Mucosa of rectum (tissue), 2 donors: ENCODE data around the gene ANKRD33B.
A peak's percentile ranks its signal among the peaks of the same experiment; 100 is the strongest.

Source experiments
- H3K27ac ChIP-seq, 2 donors: one replicate each; pipeline ENCODE4 v1.7.0; 2013; ENCODE audit warnings: inconsistent platforms in 2 of 2, low read depth in 2 of 2, low read length in 2 of 2
- H3K27me3 ChIP-seq, 2 donors: one replicate each; pipeline ENCODE4 v1.7.0; 2013; ENCODE audit warnings: low read length in 2 of 2; ENCODE audit not compliant: control insufficient read depth in 2 of 2, insufficient read depth in 2 of 2
- H3K36me3 ChIP-seq, 2 donors: one replicate each; pipeline ENCODE4 v1.7.0; 2013; ENCODE audit warnings: low read length in 2 of 2; ENCODE audit not compliant: control insufficient read depth in 2 of 2, insufficient read depth in 2 of 2
- H3K4me1 ChIP-seq, 2 donors: one replicate each; pipeline ENCODE4 v1.7.0; 2013; ENCODE audit warnings: low read length in 2 of 2, mild to moderate bottlenecking in 1 of 2; ENCODE audit not compliant: control insufficient read depth in 2 of 2, insufficient read depth in 2 of 2
- H3K4me3 ChIP-seq, 2 donors: one replicate each; pipeline ENCODE4 v1.7.0; 2013; ENCODE audit warnings: low read length in 2 of 2
- H3K9ac ChIP-seq, 2 donors: one replicate each; pipeline ENCODE4 v1.7.0; 2013; ENCODE audit warnings: low read length in 2 of 2, low read depth in 1 of 2, mild to moderate bottlenecking in 1 of 2
- H3K9me3 ChIP-seq, 2 donors: one replicate each; pipeline ENCODE4 v1.7.0; 2013; ENCODE audit warnings: low read length in 2 of 2; ENCODE audit not compliant: control insufficient read depth in 2 of 2
- donor health status: healthy.
- donor health status: Normal muscosa, but diverticular disease.

The ANKRD33B gene

GRCh38 chr5:10584714-10585517 is 21.0 kb downstream of the ANKRD33B start:
- Histone ChIP-seq H3K4me1 (peaks cover 0 to 3% of the 10 kb centered on the region in 2 donors), H3K27ac (no peak overlapping the region), H3K9ac (no peak overlapping the region), H3K9me3 (no peaks in the 10 kb centered on the region), H3K27me3 (peaks cover 0 to 3% of the 10 kb centered on the region in 2 donors), H3K4me3 (peak overlapping the region in 1 of 2 donors; percentile 22), H3K36me3 (no peaks in the 10 kb centered on the region)

GRCh38 chr5:10585518-10585915 is 21.6 kb downstream of the ANKRD33B start:
- no peak overlapping the region for H3K9ac ChIP-seq
- H3K36me3 ChIP-seq = no peaks in the 10 kb centered on the region
- no peak overlapping the region for H3K27ac ChIP-seq
- H3K27me3 ChIP-seq = peaks cover 0 to 3% of the 10 kb centered on the region in 2 donors
- H3K9me3 ChIP-seq = no peaks in the 10 kb centered on the region
- H3K4me1 ChIP-seq = peaks cover 0 to 3% of the 10 kb centered on the region in 2 donors
- no peak overlapping the region for H3K4me3 ChIP-seq

- Histone ChIP-seq H3K27ac (no peak overlapping the region), H3K4me1 (peaks cover 0 to 3% of the 10 kb centered on the region in 2 donors), H3K36me3 (no peaks in the 10 kb centered on the region)
These were observed 22.1 kb downstream of the ANKRD33B start for GRCh38 chr5:10586008-10586407.

GRCh38 chr5:10586555-10586954 is 22.7 kb downstream of the ANKRD33B start:
- H3K27ac ChIP-seq = no peak overlapping the region
- no peak overlapping the region for H3K9ac ChIP-seq
- H3K4me1 ChIP-seq = peaks cover 0 to 3% of the 10 kb centered on the region in 2 donors
- H3K36me3 ChIP-seq = no peaks in the 10 kb centered on the region
- no peak overlapping the region for H3K4me3 ChIP-seq
- H3K27me3 ChIP-seq = peaks cover 0 to 3% of the 10 kb centered on the region in 2 donors
- no peaks in the 10 kb centered on the region for H3K9me3 ChIP-seq

More at GRCh38 chr5:10586008-10586407, 22.1 kb downstream of the ANKRD33B start:
- H3K9ac ChIP-seq = no peak overlapping the region
- H3K27me3 ChIP-seq = peaks cover 0 to 3% of the 10 kb centered on the region in 2 donors
- H3K9me3 ChIP-seq = no peaks in the 10 kb centered on the region
- H3K4me3 ChIP-seq = no peak overlapping the region

- no peak overlapping the region for H3K9ac ChIP-seq
- peaks cover 0 to 3% of the 10 kb centered on the region in 2 donors for H3K27me3 ChIP-seq
- no peak overlapping the region for H3K4me3 ChIP-seq
- H3K4me1 ChIP-seq = no peaks in the 10 kb centered on the region
- H3K36me3 ChIP-seq = no peaks in the 10 kb centered on the region
- H3K9me3 ChIP-seq = no peaks in the 10 kb centered on the region
- H3K27ac ChIP-seq = no peak overlapping the region
These were observed 24.4 kb downstream of the ANKRD33B start for GRCh38 chr5:10588109-10588775.

- Histone ChIP-seq H3K4me3 (no peak overlapping the region), H3K27me3 (peaks cover 0 to 3% of the 10 kb centered on the region in 2 donors)
These were observed 25.0 kb downstream of the ANKRD33B start for GRCh38 chr5:10588779-10589447.

GRCh38 chr5:10590226-10590999 is 26.5 kb downstream of the ANKRD33B start:
- peak overlapping the region in 1 of 2 donors; percentile 4 for H3K27ac ChIP-seq
- H3K36me3 ChIP-seq = no peaks in the 10 kb centered on the region
- no peak overlapping the region for H3K9ac ChIP-seq
- no peaks in the 10 kb centered on the region for H3K9me3 ChIP-seq
- H3K27me3 ChIP-seq = no peaks in the 10 kb centered on the region
- H3K4me1 ChIP-seq = peaks cover 0 to 1% of the 10 kb centered on the region in 2 donors
- H3K4me3 ChIP-seq = no peak overlapping the region

More at GRCh38 chr5:10588779-10589447, 25.0 kb downstream of the ANKRD33B start:
- no peaks in the 10 kb centered on the region for H3K9me3 ChIP-seq
- no peaks in the 10 kb centered on the region for H3K36me3 ChIP-seq
- H3K9ac ChIP-seq = no peak overlapping the region
- no peak overlapping the region for H3K27ac ChIP-seq
- no peaks in the 10 kb centered on the region for H3K4me1 ChIP-seq

- no peaks in the 10 kb centered on the region for H3K36me3 ChIP-seq
- no peaks in the 10 kb centered on the region for H3K27me3 ChIP-seq
- no peaks in the 10 kb centered on the region for H3K9me3 ChIP-seq
- no peak overlapping the region for H3K27ac ChIP-seq
- no peak overlapping the region for H3K4me3 ChIP-seq
- peaks cover 0 to 2% of the 10 kb centered on the region in 2 donors for H3K4me1 ChIP-seq
- H3K9ac ChIP-seq = no peak overlapping the region
These were observed 27.3 kb downstream of the ANKRD33B start for GRCh38 chr5:10591159-10591558.

- Histone ChIP-seq H3K27me3 (no peaks in the 10 kb centered on the region), H3K4me1 (peaks cover 0 to 2% of the 10 kb centered on the region in 2 donors), H3K27ac (no peak overlapping the region)
These were observed 28.1 kb downstream of the ANKRD33B start for GRCh38 chr5:10591966-10592365.

More at GRCh38 chr5:10591966-10592365, 28.1 kb downstream of the ANKRD33B start:
- H3K4me3 ChIP-seq = no peak overlapping the region
- no peaks in the 10 kb centered on the region for H3K9me3 ChIP-seq
- H3K36me3 ChIP-seq = no peaks in the 10 kb centered on the region
- H3K9ac ChIP-seq = no peak overlapping the region
